H1 (cell line): ENCODE data around the gene VAT1L.

Experiments used
- CBX5 ChIP-seq: fragments of 300-800, 300-1000 bp; sonication (generic); IDR thresholded peaks from 2 replicates; pipeline ENCODE4 v1.7.1; 2016; ENCODE audit warnings: antibody characterized with exemption, low read length, low read depth
- CTCF ChIP-seq, 3 experiments: IDR thresholded peaks; 1 replicate in 2 of 3; 2 replicates in 1 of 3; pipeline versions ENCODE4 v1.5.1 to v1.6.1; 2011; ENCODE audit warnings: low read length in 3 of 3, mild to moderate bottlenecking in 3 of 3, inconsistent platforms in 2 of 3, low read depth in 1 of 3, moderate library complexity in 1 of 3; ENCODE audit not compliant: insufficient read depth in 1 of 3; ENCODE audit errors: control extremely low read depth in 1 of 3
- EZH2 ChIP-seq: fragments of 200-600 bp; sonication (generic); IDR thresholded peaks from 2 replicates; pipeline ENCODE4 v1.7.1; 2012; ENCODE audit warnings: low read depth, mild to moderate bottlenecking, moderate library complexity, low read length, inconsistent platforms; ENCODE audit not compliant: severe bottlenecking
- GTF2F1 ChIP-seq: IDR thresholded peaks from 2 replicates; pipeline ENCODE4 v1.6.1; 2012; ENCODE audit warnings: low read depth, low read length, improper control_type of control experiment, borderline replicate concordance
- HDAC6 ChIP-seq: IDR thresholded peaks from one replicate; pipeline ENCODE4 v1.7.1; 2012; ENCODE audit warnings: low read depth, mild to moderate bottlenecking, inconsistent platforms, low read length, moderate library complexity
- NRF1 ChIP-seq: IDR thresholded peaks from 2 replicates; pipeline ENCODE4 v1.6.1; 2011; ENCODE audit warnings: mild to moderate bottlenecking, low read depth, low read length, improper control_type of control experiment
- POLR2A ChIP-seq, 2 experiments: IDR thresholded peaks; 1 replicate in 1 of 2; 2 replicates in 1 of 2; pipeline ENCODE4 v1.6.1; 2011; ENCODE audit warnings: low read depth in 2 of 2, low read length in 2 of 2, mild to moderate bottlenecking in 2 of 2; ENCODE audit errors: control extremely low read depth in 1 of 2
- TAF7 ChIP-seq: optimal IDR thresholded peaks from 2 replicates; pipeline ENCODE3; 2011; ENCODE audit warnings: low read depth, mild to moderate bottlenecking, inconsistent platforms, low read length, moderate library complexity, borderline replicate concordance
- USF2 ChIP-seq: IDR thresholded peaks from 2 replicates; pipeline ENCODE4 v1.6.1; 2011; ENCODE audit warnings: low read length, improper control_type of control experiment

- TF ChIP-seq EZH2 (no peak), TAF7 (no peak), CTCF (IDR thresholded peaks at IDR 0.05; ENCODE audit: control extremely low read depth in 1 of 3, insufficient read depth in 1 of 3, low read depth in 1 of 3, low read length in 3 of 3) (no peak), NRF1 (no peak), HDAC6 (no peak), GTF2F1 (no peak), POLR2A (IDR thresholded peaks at IDR 0.05; ENCODE audit: control extremely low read depth in 1 of 2, low read depth in 2 of 2, low read length in 2 of 2) (no peak), CBX5 (no peak), USF2 (no peak)
These were observed 53.1 kb downstream of the VAT1L start for GRCh38 chr16:77841502-77841763.
